Transverse colon (tissue), 4 donors: ENCODE results near the gene CLN5. TPM values are rescaled to one million over a fixed set of nuclear protein-coding genes. Genes with fewer than 3 reads are reported as not detected.

Experiments
- DNase-seq: peaks from one replicate; pipeline ENCODE4 v3.0.0-alpha.2; 2019
- H3K27ac ChIP-seq, 4 donors: fragments of 200-600 bp; sonication (generic); 2 replicates each; pipeline ENCODE4 v1.5.1; 2016 to 2018; ENCODE audit warnings: inconsistent platforms in 4 of 4
- H3K27me3 ChIP-seq: fragments of 200-600 bp; sonication (generic); 2 replicates; pipeline ENCODE4 v1.5.1; 2017; ENCODE audit warnings: inconsistent platforms
- H3K36me3 ChIP-seq, 4 donors: fragments of 200-600 bp; sonication (generic); 2 replicates each; pipeline ENCODE4 v1.5.1; 2017 to 2019; ENCODE audit warnings: inconsistent platforms in 4 of 4
- H3K4me1 ChIP-seq, 4 donors: fragments of 200-600 bp; sonication (generic); 2 replicates each; pipeline ENCODE4 v1.5.1; 2017 to 2020; ENCODE audit warnings: inconsistent platforms in 4 of 4
- H3K4me3 ChIP-seq, 4 donors: fragments of 200-600 bp; sonication (generic); 1 replicate in 1 of 4; 2 replicates in 3 of 4; pipeline versions ENCODE4 v1.5.1 to v1.6.1; 2017 to 2019; ENCODE audit warnings: inconsistent platforms in 4 of 4
- H3K9me3 ChIP-seq, 2 donors: fragments of 200-600 bp; sonication (generic); 2 replicates each; pipeline ENCODE4 v1.5.1; 2017 to 2019; ENCODE audit warnings: inconsistent platforms in 2 of 2
- EP300 ChIP-seq: sonication (generic); formaldehyde crosslinking; IDR thresholded peaks from one replicate; pipeline ENCODE4 v1.6.1; 2017; ENCODE audit warnings: antibody characterized with exemption, low read depth
- POLR2A ChIP-seq: fragments of 450-650 bp; IDR thresholded peaks from one replicate; pipeline ENCODE4 v1.6.1; 2016; ENCODE audit warnings: antibody characterized with exemption, mild to moderate bottlenecking, moderate library complexity
- POLR2AphosphoS5 ChIP-seq, 3 donors: sonication (generic); formaldehyde crosslinking; IDR thresholded peaks; one replicate each; pipeline ENCODE4 v1.6.1; 2016; ENCODE audit warnings: antibody characterized with exemption in 3 of 3
- WGBS, 2 donors: methylation state at CpG; one replicate each; pipeline ENCODE4 v1.1.5; 2018; ENCODE audit warnings: low coverage in 1 of 2; 5-methylcytosine and 5-hydroxymethylcytosine counted together
- in situ Hi-C, 4 donors: fragments of 200-750 bp; cut with MboI; loops; one replicate each; pipeline versions ENCODE4 v1.15.0 to v1.15.1; 2017; ENCODE audit warnings: low sequenced_read_pairs in 3 of 4, low pct_ligation_motif_present in 1 of 4, low pct_unique_long_range_greater_than_20kb in 1 of 4
- intact Hi-C: fragments of 100-400 bp; cut with DNase I; formaldehyde crosslinking; loops from one replicate; pipeline ENCODE4 v1.15.1; 2023; ENCODE audit warnings: low total_unique reads
- total RNA-seq, 4 donors: library from RNA; depleted of rRNA; stranded (reverse); fragments of >200 nt; gene quantifications; one replicate each; pipeline ENCODE4 v1.1.0, GENCODE V29; 2016
- TF ChIP-seq, protein P1 (sequence below), 5 experiments: fragments of 200-600 bp in 3 of 5; fragments of 450-650 bp in 2 of 5; sonication (generic) in 3 of 5; IDR thresholded peaks; 1 replicate in 2 of 5; 2 replicates in 3 of 5; pipeline ENCODE4 v1.5.1; 2016 to 2017; ENCODE audit warnings: antibody characterized with exemption in 5 of 5, inconsistent platforms in 3 of 5, mild to moderate bottlenecking in 2 of 5, moderate library complexity in 1 of 5

Gene CLN5
- total RNA-seq = 10 to 100 TPM in 3 of 4 donors, 1 to 10 TPM in 1; 1.6 to 28.7 (median 21.8) TPM

- H3K27ac ChIP-seq = peak within 1 kb of the TSS; percentile 90 to 93 (median 92)
- peaks cover 3% of the 10 kb centered on the region for H3K27me3 ChIP-seq
- H3K9me3 ChIP-seq = no peaks in the 10 kb centered on the region
- DNase-seq = peak; percentile 96
- in situ Hi-C loops (no loop called here), intact Hi-C loops (no loop called here)
- H3K36me3 ChIP-seq = peaks cover 0 to 8% (median 3%) of the 10 kb centered on the region in 4 donors
- peak within 1 kb of the TSS; percentile 57 to 82 (median 68) for H3K4me3 ChIP-seq
- peaks cover 0 to 13% (median 4%) of the 10 kb centered on the region in 4 donors for H3K4me1 ChIP-seq
- TF ChIP-seq POLR2AphosphoS5 (IDR thresholded peaks at IDR 0.05) = peak; percentile 94 to 98 (median 98)
- TF ChIP-seq EP300 = no peak
- TF ChIP-seq, protein P1, sequence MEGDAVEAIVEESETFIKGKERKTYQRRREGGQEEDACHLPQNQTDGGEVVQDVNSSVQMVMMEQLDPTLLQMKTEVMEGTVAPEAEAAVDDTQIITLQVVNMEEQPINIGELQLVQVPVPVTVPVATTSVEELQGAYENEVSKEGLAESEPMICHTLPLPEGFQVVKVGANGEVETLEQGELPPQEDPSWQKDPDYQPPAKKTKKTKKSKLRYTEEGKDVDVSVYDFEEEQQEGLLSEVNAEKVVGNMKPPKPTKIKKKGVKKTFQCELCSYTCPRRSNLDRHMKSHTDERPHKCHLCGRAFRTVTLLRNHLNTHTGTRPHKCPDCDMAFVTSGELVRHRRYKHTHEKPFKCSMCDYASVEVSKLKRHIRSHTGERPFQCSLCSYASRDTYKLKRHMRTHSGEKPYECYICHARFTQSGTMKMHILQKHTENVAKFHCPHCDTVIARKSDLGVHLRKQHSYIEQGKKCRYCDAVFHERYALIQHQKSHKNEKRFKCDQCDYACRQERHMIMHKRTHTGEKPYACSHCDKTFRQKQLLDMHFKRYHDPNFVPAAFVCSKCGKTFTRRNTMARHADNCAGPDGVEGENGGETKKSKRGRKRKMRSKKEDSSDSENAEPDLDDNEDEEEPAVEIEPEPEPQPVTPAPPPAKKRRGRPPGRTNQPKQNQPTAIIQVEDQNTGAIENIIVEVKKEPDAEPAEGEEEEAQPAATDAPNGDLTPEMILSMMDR (IDR thresholded peaks at IDR 0.05) = peak in 3 of 5 experiments; percentile 4 to 44 (median 18)
- peak; percentile 98 for TF ChIP-seq POLR2A
- 0% methylated on average over 24 to 60 of the region's 73 CpGs for WGBS, 2 donors
Measured at GRCh38 chr13:76991796-76992547, at the start of gene CLN5. CLN5 (plus strand) TSS chr13:76992081; CDS start chr13:76992099, 18 bp downstream.

DNA sequence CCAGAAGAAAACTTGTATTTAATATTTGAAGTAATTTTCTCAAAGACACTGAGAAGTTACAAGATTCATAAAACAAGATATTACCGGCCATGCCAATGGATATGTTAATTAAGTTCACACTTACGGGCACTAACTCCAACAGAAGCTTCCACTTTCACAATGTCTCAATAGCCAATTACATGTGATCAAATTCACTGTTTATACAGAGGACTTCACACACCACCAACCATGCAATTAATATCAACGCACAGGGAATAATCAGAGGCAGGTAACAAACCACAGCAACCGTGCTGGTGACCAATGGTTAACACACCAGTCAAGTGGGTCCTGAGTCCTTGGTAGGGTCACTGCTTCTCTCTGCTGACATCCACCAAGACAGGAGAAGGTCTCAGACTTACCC is 49.5 kb upstream of the CLN5 start:
- intact Hi-C loops (no loop called here), in situ Hi-C loops (no loop called here)
- no peaks in the 10 kb centered on the region for H3K36me3 ChIP-seq
- H3K27me3 ChIP-seq = no peaks in the 10 kb centered on the region
- no peak overlapping the region for H3K27ac ChIP-seq
- DNase-seq = no peak
- no peaks in the 10 kb centered on the region for H3K4me1 ChIP-seq
- H3K9me3 ChIP-seq = no peaks in the 10 kb centered on the region
- no peak for TF ChIP-seq POLR2AphosphoS5 (IDR thresholded peaks at IDR 0.05)
- no peak for TF ChIP-seq POLR2A
- TF ChIP-seq EP300 = no peak
- TF ChIP-seq, protein P1 (IDR thresholded peaks at IDR 0.05) = no peak
- H3K4me3 ChIP-seq = no peak overlapping the region
- 78 to 86% methylated on average over 3 to 4 of the region's 4 CpGs for WGBS, 2 donors

DNA sequence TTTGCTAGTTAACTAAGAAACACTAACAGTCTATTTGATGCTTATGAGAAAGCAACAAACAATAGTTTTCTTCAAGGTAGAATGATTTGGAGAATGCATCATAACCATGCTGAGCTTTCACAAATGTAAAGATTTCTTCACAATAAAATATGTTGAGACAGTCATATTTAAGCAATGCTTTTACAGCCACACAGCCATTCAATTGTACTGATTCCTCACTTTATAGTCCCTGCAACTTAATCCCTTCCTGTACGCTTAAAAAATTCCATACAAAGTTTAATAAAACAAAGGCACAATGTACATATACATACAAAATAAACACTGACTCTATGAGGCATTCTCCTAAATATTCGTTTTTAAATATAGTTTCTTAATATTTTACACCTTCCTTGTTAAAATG is 48.2 kb upstream of the CLN5 start:
- Histone ChIP-seq H3K27me3 (no peaks in the 10 kb centered on the region), H3K4me3 (no peak overlapping the region), H3K4me1 (no peaks in the 10 kb centered on the region), H3K27ac (no peak overlapping the region), H3K36me3 (no peaks in the 10 kb centered on the region), H3K9me3 (no peaks in the 10 kb centered on the region)
- TF ChIP-seq POLR2AphosphoS5 (IDR thresholded peaks at IDR 0.05) = no peak
- no peak for TF ChIP-seq EP300
- TF ChIP-seq, protein P1 (IDR thresholded peaks at IDR 0.05) = no peak
- DNase-seq = no peak
- WGBS, 2 donors = 53 to 63% methylated on average over 2 of the region's 2 CpGs
- in situ Hi-C loops (no loop called here), intact Hi-C loops (no loop called here)

DNA sequence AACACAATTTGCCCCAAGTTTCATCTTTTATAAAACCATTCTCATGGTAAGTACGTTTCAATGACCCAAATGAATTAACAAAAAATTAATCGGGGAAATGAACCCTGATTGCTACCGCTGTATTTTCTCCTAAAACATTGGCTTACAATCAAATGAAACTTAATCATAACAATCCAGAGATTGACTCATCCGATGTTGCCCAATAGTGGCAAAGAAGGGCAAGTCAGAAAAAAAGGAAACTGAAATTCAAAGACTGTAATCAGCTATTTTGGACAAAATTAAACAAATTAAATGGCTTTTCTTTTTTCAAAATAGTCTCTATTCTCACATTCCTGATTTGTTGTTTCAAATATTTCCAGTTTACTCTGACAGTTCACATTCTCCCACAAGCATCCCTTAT is 47.4 kb upstream of the CLN5 start:
- intact Hi-C loops = no loop called here
- Histone ChIP-seq H3K4me1 (no peaks in the 10 kb centered on the region), H3K9me3 (no peaks in the 10 kb centered on the region), H3K36me3 (no peaks in the 10 kb centered on the region), H3K4me3 (no peak overlapping the region), H3K27ac (no peak overlapping the region), H3K27me3 (no peaks in the 10 kb centered on the region)
- DNase-seq = no peak
- 74 to 75% methylated on average over 4 of the region's 4 CpGs for WGBS, 2 donors
- TF ChIP-seq POLR2AphosphoS5 (IDR thresholded peaks at IDR 0.05) (no peak), EP300 (no peak), POLR2A (no peak)
- TF ChIP-seq, protein P1 (IDR thresholded peaks at IDR 0.05) = no peak
- in situ Hi-C loops = no loop called here
